AG04450 (cell line): ENCODE measurements around the gene UBALD1. TPM values are rescaled to one million over a fixed set of nuclear protein-coding genes. Genes with fewer than 3 reads are reported as not detected.

Source experiments
- CTCF ChIA-PET: fragments of 300-600, 350-600 bp; formaldehyde crosslinking; extraction: SDS; loops from one replicate; lab custom pipeline; 2022; ENCODE audit warnings: antibody characterized with exemption, inconsistent platforms; lab: Charles Lee
- POLR2A ChIA-PET: fragments of 350-600 bp; formaldehyde crosslinking; extraction: SDS; loops from one replicate; lab custom pipeline; 2021; ENCODE audit warnings: antibody characterized with exemption, inconsistent platforms; lab: Yijun Ruan, JAX
- DNase-seq: peaks from one replicate; pipeline ENCODE4 v3.0.0-alpha.2; 2011; ENCODE audit warnings: low read depth, low spot score
- H3K27ac ChIP-seq: one replicate; pipeline ENCODE4 v1.5.1; 2012; ENCODE audit warnings: low read depth, low read length, control low read depth
- H3K27me3 ChIP-seq: one replicate; pipeline ENCODE4 v1.6.0; 2012; ENCODE audit warnings: low read length; ENCODE audit not compliant: control insufficient read depth, insufficient read depth
- H3K4me3 ChIP-seq: 2 replicates; pipeline ENCODE4 v1.5.1; 2011; ENCODE audit warnings: mild to moderate bottlenecking, low read depth, low read length, control low read depth
- H3K9me3 ChIP-seq: 2 replicates; pipeline ENCODE4 v1.5.1; 2012; ENCODE audit warnings: low read length; ENCODE audit not compliant: control insufficient read depth, insufficient read depth
- polyA plus RNA-seq: library from polyadenylated mRNA; depleted of rRNA; stranded (reverse); fragments of >200 nt; gene quantifications from 2 replicates; pipeline ENCODE4 v1.2.3, GENCODE V29; 2011
- TF ChIP-seq, protein P1 (sequence below): IDR thresholded peaks from 2 replicates; pipeline ENCODE4 v1.5.1; 2011; ENCODE audit warnings: low read depth, low read length, control low read depth, inconsistent platforms

The UBALD1 gene
- polyA plus RNA-seq, 1 experiment, result 4.1 TPM

DNA sequence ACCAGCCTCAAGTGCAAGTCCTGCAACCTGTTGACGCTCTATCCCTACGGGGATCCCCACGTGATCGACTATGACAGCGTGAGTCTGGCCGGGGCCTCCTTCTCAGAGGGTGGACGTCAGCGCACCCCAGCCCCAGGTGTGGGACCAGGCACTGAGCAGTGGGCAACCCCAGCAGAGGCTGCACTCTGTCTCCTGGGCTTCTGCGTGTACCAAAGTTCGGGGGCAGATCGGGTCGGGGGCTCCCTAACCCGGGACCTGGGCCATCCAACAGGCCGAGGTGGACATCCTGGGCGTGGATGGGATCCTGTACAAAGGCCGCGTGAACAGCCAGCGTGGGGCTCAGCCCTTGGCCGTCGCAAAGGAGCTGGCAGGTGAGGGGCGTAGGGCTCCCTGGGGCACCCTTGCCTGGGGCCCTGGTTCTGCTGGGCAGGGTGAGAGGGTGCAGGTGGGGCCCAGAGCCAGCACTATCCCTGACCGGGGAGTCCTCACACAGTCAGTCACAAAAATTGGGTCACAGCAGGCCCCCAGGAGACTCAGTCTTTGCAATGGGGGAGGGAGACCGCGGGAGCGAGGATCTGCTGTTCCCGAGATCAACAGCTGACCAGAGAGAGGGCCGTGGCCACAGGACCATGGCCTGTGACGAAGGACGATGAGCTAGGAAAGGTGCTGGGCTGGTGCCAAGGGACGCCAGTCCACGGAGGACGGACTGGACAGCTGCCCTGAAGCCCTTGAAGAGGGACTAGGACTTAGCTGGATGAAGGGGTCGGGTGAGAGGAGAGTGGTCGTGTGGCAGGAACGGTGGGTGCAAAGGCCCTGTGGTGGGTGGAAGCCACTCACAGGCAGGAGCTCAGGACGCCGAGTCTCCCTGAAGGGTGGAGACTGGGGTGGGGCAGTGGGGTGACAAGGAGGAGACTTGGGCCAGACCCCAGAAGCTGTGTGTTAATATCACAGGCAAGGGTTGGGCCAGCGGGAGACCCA is 20.0 kb downstream of the UBALD1 start:
- Histone ChIP-seq H3K27me3 (peaks cover 37% of the 10 kb centered on the region), H3K4me3 (no peak overlapping the region), H3K9me3 (no peaks in the 10 kb centered on the region; the same call in 1 of the 2 replicates), H3K27ac (no peak overlapping the region)
- ChIA-PET CTCF (interaction anchor here (1.5 kb wide), 1 partner anchor 9 kb away, joined by 5 read pairs; no protein-coding TSS in a partner anchor), POLR2A (interaction anchor here (0.6 kb wide), 1 partner anchor 56 kb away, joined by 5 read pairs; the partner anchor contains the start of gene CDIP1)
- no peak for DNase-seq
- TF ChIP-seq, protein P1, sequence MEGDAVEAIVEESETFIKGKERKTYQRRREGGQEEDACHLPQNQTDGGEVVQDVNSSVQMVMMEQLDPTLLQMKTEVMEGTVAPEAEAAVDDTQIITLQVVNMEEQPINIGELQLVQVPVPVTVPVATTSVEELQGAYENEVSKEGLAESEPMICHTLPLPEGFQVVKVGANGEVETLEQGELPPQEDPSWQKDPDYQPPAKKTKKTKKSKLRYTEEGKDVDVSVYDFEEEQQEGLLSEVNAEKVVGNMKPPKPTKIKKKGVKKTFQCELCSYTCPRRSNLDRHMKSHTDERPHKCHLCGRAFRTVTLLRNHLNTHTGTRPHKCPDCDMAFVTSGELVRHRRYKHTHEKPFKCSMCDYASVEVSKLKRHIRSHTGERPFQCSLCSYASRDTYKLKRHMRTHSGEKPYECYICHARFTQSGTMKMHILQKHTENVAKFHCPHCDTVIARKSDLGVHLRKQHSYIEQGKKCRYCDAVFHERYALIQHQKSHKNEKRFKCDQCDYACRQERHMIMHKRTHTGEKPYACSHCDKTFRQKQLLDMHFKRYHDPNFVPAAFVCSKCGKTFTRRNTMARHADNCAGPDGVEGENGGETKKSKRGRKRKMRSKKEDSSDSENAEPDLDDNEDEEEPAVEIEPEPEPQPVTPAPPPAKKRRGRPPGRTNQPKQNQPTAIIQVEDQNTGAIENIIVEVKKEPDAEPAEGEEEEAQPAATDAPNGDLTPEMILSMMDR, result no peak

- POLR2A ChIA-PET, result no interaction called here
- no peak for DNase-seq
- no peak overlapping the region for H3K27ac ChIP-seq
- H3K4me3 ChIP-seq, result no peak overlapping the region
- peaks cover 9% of the 10 kb centered on the region for H3K9me3 ChIP-seq
- TF ChIP-seq, protein P1, result no peak
- CTCF ChIA-PET, result no interaction called here
- peaks cover 32% of the 10 kb centered on the region for H3K27me3 ChIP-seq
Measured at GRCh38 chr16:4593086-4593485, 21.6 kb downstream of the UBALD1 start.

- ChIA-PET POLR2A (no interaction called here), CTCF (interaction anchor here (0.7 kb wide), 1 partner anchor 43 kb away, joined by 4 read pairs; no protein-coding TSS in a partner anchor)
- Histone ChIP-seq H3K27ac (no peak overlapping the region), H3K27me3 (peaks cover 32% of the 10 kb centered on the region), H3K9me3 (peaks cover 13% of the 10 kb centered on the region), H3K4me3 (no peak overlapping the region)
- TF ChIP-seq, protein P1, result no peak
- no peak for DNase-seq
Measured at GRCh38 chr16:4591706-4592470, 22.8 kb downstream of the UBALD1 start.

- H3K9me3 ChIP-seq, result peaks cover 13% of the 10 kb centered on the region
- TF ChIP-seq, protein P1, result no peak
- peaks cover 32% of the 10 kb centered on the region for H3K27me3 ChIP-seq
- no peak overlapping the region for H3K4me3 ChIP-seq
- POLR2A ChIA-PET, result no interaction called here
- DNase-seq, result no peak
- CTCF ChIA-PET, result interaction anchor here (0.7 kb wide), 1 partner anchor 43 kb away, joined by 4 read pairs; no protein-coding TSS in a partner anchor
- H3K27ac ChIP-seq, result no peak overlapping the region
Measured at GRCh38 chr16:4591191-4591590, 23.5 kb downstream of the UBALD1 start.
